AG20443 (cell line): ENCODE measurements around the gene LRFN2.

Experiments
- DNase-seq: peaks from one replicate; pipeline ENCODE4 v3.0.0; 2012; ENCODE audit warnings: low spot score, mixed read lengths

The LRFN2 gene

GRCh38 chr6:40377173-40377806 is 209.9 kb downstream of the LRFN2 start:
- no peak for DNase-seq

GRCh38 chr6:40376113-40376650 is 211.0 kb downstream of the LRFN2 start:
- no peak for DNase-seq

- no peak for DNase-seq
Measured at GRCh38 chr6:40373267-40373666, 213.9 kb downstream of the LRFN2 start.

- no peak for DNase-seq
Measured at GRCh38 chr6:40371621-40372020, 215.5 kb downstream of the LRFN2 start.

DNA sequence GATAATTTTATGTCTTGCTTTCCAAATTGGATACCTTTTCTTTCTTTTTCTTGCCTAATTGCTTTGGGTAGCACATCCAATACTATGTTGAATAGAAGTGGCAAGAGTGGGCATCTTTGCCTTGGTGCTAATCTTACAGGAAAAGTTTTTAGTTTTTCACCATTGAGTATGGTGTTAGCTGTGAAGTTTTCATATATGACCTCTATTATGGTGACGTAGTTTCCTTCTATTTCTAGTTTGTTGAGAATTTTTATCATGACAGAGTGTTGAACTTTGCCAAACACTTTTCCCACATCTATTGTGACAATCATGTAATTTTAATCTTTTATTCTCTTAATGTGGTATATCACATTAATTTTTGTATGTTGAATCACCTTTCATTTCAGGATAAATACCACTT is 216.1 kb downstream of the LRFN2 start:
- DNase-seq = no peak

- no peak for DNase-seq
Measured at GRCh38 chr6:40369891-40370290, 217.3 kb downstream of the LRFN2 start.

DNA sequence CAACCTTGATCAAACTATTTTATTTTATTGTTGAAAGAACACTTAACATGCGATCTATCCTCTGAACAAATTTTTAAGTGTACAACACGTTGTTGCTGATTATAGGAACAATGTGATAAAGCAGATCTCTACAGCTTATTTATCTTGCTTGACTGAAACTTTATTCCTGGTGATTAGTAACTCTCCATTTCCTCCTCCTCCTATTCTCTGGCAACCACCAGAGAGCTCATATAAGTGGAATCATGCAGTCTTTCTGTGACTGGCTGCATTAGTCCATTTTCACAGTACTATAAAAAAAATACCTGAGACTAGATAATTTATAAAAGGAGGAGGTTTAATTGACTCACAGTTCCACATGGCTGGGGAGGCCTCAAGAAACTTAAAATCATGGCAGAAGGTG is 218.1 kb downstream of the LRFN2 start:
- DNase-seq = no peak

- no peak for DNase-seq
Measured at GRCh38 chr6:40362859-40363258, 224.3 kb downstream of the LRFN2 start.

DNA sequence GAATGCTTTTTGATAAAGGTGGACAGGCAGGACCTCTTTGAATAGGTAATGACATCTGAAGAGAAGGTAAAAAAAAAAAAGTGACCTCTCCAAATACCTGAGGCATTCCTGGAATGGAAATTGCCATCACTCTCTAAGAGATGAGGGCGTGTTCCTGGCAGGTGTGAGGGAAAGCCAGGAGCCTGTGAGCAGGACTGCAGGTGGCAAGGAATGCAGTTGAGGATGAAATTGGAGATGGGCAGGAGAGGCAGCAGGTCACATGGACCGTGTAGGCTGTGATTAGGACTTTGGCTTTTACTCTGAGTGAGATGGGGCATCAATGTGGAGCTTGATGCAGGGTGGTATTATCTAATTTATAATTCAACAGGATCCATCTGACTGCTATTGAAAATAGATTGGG is 227.4 kb downstream of the LRFN2 start:
- no peak for DNase-seq

DNA sequence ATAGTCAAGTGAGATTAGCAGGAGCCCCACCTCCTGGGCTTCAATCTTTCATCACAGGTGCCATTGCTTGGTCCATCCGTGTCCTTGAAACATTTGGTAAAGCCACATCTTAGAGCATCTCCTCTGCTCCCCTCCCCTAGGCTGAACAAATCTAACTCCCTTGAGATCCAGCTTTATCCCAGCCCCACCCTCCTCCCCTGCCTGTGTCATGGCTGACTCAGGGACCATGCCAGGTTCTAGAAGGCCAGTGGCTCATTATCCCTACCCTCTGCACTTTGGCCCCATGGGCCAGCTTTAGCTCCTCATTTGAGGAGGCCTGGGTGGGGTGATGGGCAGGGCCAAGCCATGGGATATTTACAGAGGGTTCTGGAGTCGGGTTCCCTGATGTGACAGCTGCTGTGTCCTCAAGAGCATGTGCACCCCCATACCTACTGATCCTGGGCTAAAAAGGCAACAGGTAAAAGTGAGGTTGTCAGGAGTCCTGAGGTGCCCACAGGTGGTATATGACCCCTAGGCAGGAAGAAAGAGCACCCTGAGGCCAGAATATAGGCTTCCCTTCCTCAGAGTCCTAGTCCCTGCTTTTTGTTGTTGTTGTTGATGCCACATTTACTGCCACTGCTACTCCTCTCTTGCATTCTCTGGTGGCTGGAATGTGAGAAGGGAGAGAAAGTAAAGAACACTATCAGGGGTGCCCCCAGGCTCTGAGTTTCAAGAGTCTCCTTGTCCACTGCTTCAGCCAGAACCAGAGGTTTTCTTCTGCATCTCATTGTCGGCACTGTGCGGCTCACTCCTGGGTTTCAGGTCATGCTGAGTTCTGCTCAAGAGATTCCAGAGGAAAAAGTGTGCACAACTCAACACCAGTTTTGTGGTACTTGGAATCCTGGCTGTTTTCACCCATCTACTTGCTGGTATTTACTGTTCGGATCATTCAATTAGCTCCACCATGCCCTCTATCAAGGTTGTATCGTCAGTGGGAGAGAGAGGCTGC is 228.4 kb downstream of the LRFN2 start:
- DNase-seq = peak; percentile 4

DNA sequence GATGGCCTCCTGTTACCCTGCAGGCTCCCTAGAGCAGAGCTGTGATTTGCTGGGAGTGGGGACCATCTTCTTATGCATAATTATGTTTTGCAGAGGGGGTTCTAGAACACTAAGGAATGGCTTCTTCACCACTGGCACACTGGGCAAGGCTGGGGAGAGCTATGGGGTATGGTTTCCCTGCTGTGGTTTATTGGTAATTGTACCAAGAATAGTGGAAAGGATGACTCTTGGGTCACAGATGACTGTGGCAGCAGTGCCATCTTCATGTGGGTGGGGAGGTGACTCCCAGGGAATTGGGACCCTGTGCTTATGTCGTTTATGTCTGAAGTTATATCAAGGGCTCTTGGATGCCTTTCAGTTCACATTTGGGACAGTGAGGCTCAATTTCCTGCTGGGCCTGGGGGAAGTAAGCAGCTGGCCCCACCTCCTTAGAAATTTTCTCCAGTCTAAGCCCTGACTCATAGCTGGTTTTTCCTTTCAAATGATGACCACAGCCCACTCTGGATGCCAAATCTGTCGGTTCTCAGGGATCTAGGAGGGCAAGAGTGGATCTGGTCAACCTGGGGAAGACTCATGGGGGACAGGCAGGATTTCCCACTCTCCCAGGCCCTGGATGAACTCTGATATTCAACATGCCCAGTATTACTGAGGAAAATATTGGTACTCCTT is 230.8 kb downstream of the LRFN2 start:
- DNase-seq = peak; percentile 18

GRCh38 chr6:40355532-40355931 is 231.6 kb downstream of the LRFN2 start:
- peak; percentile 1 for DNase-seq

DNA sequence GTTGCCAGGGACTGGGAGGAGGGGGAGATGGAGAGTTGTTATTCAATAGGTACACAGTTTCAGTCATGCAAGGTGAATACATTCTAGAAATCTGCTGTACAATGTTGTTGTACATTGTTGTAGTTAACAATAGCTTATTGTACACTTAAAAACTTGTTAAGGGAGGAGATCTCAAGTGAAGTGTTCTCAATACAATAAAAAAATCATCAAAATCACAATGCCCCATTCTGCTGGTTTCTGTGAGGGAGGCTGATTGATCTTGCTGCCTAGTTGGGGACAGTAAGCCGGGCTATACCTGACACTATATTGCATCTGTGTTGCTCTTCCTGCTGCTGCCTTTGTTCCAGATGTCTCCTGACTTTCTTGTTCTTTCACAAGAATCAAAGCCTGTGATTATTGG is 232.1 kb downstream of the LRFN2 start:
- peak; percentile 1 for DNase-seq

DNA sequence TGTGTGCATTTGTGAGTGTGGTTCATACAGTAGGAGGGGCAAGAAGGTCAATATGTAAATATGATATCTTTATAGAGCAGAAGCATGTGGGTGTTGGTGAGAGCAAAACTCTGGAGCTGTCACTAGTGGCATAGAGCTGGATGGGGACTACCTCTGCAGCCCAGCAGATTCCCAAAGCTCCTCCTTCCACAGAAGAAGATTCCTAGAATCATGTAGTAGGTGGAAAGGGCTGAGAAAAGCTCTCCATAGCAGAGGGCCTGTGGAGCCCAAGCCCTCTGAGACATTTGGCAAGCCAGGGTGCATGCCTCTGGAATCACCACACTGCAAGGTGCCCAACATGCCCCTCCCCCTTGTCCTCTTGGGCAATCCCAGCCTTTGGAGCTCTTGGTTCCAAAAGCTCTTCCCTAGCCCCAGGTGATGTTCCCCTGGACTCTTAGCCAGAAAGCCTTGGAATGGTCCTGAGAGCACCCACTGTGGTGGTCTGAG is 233.2 kb downstream of the LRFN2 start:
- no peak for DNase-seq

DNA sequence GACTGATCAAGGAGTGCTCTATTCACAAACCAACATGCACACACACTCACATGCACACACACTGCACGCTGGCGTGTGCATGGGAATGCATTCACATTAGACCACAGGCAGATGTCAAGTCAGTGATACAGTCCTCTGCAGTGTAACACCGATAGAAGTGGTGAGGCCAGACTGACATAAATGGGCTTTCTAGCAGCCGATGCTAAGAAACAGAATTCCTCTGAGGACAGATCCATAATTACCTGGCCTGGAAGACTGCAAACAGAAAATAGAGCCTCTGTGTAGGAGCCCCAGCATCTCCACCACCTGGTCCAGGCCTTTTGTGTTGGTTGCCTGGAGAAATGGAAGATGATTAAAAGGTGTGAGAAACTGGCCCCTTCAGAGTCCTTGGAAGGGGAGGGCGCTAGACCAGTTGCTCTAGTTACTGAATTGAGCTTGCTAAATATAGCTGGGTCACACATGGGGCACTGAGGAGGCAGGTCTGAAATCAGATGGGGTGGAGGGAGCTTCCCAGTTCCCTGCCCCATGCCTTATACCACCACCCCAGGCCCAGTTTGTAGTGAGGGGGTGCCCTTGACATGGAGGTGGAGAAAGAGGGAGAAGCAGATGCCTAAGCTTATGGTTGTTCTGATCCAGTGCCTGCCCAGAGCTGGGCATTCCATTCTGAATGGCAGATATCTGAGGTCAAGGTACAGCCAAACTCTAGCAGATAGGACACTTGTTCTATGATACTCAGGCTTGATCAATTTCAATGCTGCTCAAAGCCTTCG is 233.8 kb downstream of the LRFN2 start:
- DNase-seq = no peak

DNA sequence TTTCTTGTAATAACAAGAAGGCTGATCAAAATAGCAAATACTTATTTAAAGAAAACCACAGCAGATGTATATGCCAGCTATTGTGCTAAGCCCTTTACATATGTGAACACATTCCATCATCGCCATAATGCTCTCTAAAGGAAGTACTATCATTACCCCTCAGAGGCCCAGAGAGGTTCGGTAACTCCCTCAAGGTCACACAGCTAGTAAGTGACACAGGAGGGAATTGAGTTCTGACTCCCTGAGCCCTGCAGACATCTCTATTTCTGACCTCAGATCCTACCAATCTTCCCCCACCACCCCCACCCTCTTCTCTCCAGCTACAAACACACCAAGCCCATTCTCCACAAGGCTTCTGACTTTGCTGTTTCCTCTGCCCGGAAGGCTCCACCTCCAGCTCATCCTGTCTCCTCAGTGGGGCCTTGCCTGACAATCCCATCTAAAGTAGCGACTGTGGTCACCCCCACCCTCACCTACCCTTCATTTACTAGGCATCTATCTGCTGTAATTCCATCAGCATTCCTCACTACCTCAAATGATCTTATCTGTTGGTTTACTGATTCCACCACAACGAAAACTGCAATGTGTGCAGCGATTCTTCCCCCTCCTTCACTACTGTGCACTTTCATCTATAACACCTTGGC is 234.5 kb downstream of the LRFN2 start:
- no peak for DNase-seq

- no peak for DNase-seq
Measured at GRCh38 chr6:40352006-40352405, 235.2 kb downstream of the LRFN2 start.

DNA sequence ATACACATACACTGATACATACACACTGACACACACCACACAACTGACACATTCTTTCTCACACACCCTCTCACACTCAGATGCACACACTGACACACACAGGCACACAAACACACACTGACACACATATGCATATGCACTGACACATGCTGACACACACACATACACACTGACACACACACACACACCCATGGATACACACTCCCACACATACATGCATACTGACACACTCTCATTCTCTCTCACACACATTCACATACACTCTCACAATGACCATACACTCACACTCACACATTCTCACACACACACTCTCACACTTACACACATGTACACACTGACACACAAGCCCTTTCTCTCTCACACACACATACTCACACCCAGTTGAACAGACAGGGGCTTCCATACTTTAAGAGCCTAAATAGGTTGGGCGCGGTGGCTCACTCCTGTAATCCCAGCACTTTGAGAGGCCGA is 236.4 kb downstream of the LRFN2 start:
- no peak for DNase-seq

DNA sequence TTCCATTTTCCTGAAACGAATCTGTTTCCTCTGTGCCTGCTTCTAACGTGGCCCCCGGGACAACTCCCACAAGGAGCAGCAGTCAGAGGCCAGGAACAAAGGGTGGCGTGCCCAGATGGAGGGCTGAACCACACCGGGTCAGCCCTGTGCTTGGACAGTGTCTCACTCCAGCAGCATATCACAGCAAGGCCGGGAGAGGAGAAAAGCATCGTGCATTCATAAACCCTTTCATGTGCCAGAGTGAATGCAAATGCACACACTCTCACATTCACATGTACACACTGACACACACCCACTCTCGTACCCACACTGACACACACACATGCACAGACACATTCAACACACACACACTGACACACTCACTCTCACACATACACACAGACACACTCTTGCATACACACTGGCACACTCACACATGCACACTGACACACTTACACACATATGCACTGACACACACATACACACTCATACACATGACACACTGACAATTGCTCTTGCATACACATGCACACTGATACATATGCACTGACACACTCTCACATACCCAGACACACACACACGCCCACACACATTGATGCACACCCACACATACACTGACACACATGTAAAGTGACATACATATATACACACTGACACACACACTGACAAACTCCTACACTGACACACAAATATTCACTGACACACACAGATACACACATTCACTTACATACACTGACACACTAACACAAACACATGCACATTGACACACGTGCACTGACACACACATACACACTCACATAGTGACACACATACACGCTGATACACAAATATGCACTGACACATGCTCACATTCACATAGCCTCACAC is 237.0 kb downstream of the LRFN2 start:
- peak; percentile 5 for DNase-seq
